ENCODE results near the gene ZNF787.

ZNF787 gene

DNA sequence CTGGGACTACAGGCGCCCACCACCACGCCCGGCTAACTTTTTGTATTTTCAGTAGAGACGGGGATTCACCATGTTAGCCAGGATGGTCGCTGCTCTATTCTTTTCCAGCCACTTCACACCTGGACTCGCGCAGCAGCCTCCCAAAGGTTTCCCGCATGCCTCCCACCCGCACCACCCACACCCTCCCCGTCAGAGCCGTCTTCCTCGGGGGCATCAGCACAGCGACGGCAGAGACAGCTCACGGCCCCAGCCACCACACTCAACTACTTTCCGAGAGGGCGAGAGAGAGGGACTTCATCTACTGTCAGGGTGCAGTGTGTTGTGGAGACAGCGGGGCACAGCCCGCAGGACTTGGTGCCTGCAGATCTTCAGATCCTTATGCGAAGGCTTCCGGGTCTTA, 5.6 kb downstream of the ZNF787 start:
- Histone ChIP-seq H3K27me3 (ENCODE audit: control insufficient read depth in 5 of 5, insufficient read depth in 4 of 5, low read length in 5 of 5) (no peaks in the 10 kb centered on the region), H3K9ac (ENCODE audit: low read length in 5 of 5) (no peak overlapping the region), H3K4me1 (ENCODE audit: control insufficient read depth in 5 of 5, insufficient read depth in 5 of 5, low read length in 5 of 5) (peaks cover 19 to 80% (median 74%) of the 10 kb centered on the region in 5 donors), H3K9me3 (ENCODE audit: control insufficient read depth in 5 of 5, low read length in 5 of 5) (no peaks in the 10 kb centered on the region), H3K36me3 (ENCODE audit: control insufficient read depth in 5 of 5, insufficient read depth in 5 of 5, low read length in 5 of 5) (peaks cover 0 to 9% (median 6%) of the 10 kb centered on the region in 5 donors), H3K4me3 (ENCODE audit: low read depth in 1 of 5, low read length in 5 of 5) (no peak overlapping the region), H3K27ac (ENCODE audit: low read depth, low read length) (no peak overlapping the region)

- H3K9ac ChIP-seq (ENCODE audit: low read length in 5 of 5), result peak overlapping the region in 1 of 5 donors; percentile 62
- H3K4me1 ChIP-seq (ENCODE audit: control insufficient read depth in 5 of 5, insufficient read depth in 5 of 5, low read length in 5 of 5), result peaks cover 17 to 80% (median 77%) of the 10 kb centered on the region in 5 donors
- H3K36me3 ChIP-seq (ENCODE audit: control insufficient read depth in 5 of 5, insufficient read depth in 5 of 5, low read length in 5 of 5), result peaks cover 0 to 9% (median 6%) of the 10 kb centered on the region in 5 donors
- no peaks in the 10 kb centered on the region for H3K27me3 ChIP-seq (ENCODE audit: control insufficient read depth in 5 of 5, insufficient read depth in 4 of 5, low read length in 5 of 5)
- no peak overlapping the region for H3K4me3 ChIP-seq (ENCODE audit: low read depth in 1 of 5, low read length in 5 of 5)
- no peak overlapping the region for H3K27ac ChIP-seq (ENCODE audit: low read depth, low read length)
- H3K9me3 ChIP-seq (ENCODE audit: control insufficient read depth in 5 of 5, low read length in 5 of 5), result no peaks in the 10 kb centered on the region
These were observed 6.4 kb downstream of the ZNF787 start for GRCh38 chr19:56114778-56115110.

GRCh38 chr19:56114051-56114777, 6.9 kb downstream of the ZNF787 start:
- Histone ChIP-seq H3K9ac (ENCODE audit: low read length in 5 of 5) (peak overlapping the region in 1 of 5 donors; percentile 62), H3K27me3 (ENCODE audit: control insufficient read depth in 5 of 5, insufficient read depth in 4 of 5, low read length in 5 of 5) (no peaks in the 10 kb centered on the region), H3K36me3 (ENCODE audit: control insufficient read depth in 5 of 5, insufficient read depth in 5 of 5, low read length in 5 of 5) (peaks cover 0 to 9% (median 6%) of the 10 kb centered on the region in 5 donors), H3K4me1 (ENCODE audit: control insufficient read depth in 5 of 5, insufficient read depth in 5 of 5, low read length in 5 of 5) (peaks cover 15 to 80% (median 76%) of the 10 kb centered on the region in 5 donors), H3K4me3 (ENCODE audit: low read depth in 1 of 5, low read length in 5 of 5) (no peak overlapping the region), H3K9me3 (ENCODE audit: control insufficient read depth in 5 of 5, low read length in 5 of 5) (no peaks in the 10 kb centered on the region), H3K27ac (ENCODE audit: low read depth, low read length) (no peak overlapping the region)

DNA sequence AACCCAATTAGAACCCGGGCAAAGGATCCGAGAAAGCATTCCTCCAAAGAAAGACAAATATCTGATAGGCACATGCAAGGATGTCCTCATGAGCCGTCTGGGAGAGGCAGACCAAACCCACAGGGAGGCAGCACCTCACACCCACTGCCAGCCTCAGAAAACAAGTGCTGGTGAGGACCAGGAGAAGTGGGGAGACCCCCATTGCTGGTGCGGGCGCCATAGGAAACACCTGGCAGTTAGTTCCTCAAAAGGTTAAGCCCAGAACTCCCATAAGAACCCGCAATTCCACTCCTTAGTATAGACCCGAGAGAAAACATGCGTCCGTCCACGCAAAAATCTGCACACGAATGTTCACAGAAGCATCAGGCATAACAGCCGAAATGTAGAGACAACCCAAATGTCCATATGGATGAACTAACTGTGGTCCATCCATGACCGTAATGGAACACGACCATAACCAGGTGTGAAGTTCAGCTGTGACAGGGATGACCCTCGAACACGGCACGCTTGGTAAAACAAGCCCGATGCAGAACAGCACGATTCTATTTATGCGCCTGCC, 7.9 kb downstream of the ZNF787 start:
- Histone ChIP-seq H3K4me1 (ENCODE audit: control insufficient read depth in 5 of 5, insufficient read depth in 5 of 5, low read length in 5 of 5) (peaks cover 13 to 80% (median 76%) of the 10 kb centered on the region in 5 donors), H3K9ac (ENCODE audit: low read length in 5 of 5) (peak overlapping the region in 1 of 5 donors; percentile 30), H3K36me3 (ENCODE audit: control insufficient read depth in 5 of 5, insufficient read depth in 5 of 5, low read length in 5 of 5) (peaks cover 0 to 9% (median 6%) of the 10 kb centered on the region in 5 donors), H3K27me3 (ENCODE audit: control insufficient read depth in 5 of 5, insufficient read depth in 4 of 5, low read length in 5 of 5) (no peaks in the 10 kb centered on the region), H3K9me3 (ENCODE audit: control insufficient read depth in 5 of 5, low read length in 5 of 5) (no peaks in the 10 kb centered on the region), H3K27ac (ENCODE audit: low read depth, low read length) (no peak overlapping the region), H3K4me3 (ENCODE audit: low read depth in 1 of 5, low read length in 5 of 5) (no peak overlapping the region)

- Histone ChIP-seq H3K36me3 (ENCODE audit: control insufficient read depth in 5 of 5, insufficient read depth in 5 of 5, low read length in 5 of 5) (peaks cover 0 to 6% (median 1%) of the 10 kb centered on the region in 5 donors), H3K9me3 (ENCODE audit: control insufficient read depth in 5 of 5, low read length in 5 of 5) (no peaks in the 10 kb centered on the region), H3K27me3 (ENCODE audit: control insufficient read depth in 5 of 5, insufficient read depth in 4 of 5, low read length in 5 of 5) (no peaks in the 10 kb centered on the region), H3K27ac (ENCODE audit: low read depth, low read length) (no peak overlapping the region), H3K4me1 (ENCODE audit: control insufficient read depth in 5 of 5, insufficient read depth in 5 of 5, low read length in 5 of 5) (peaks cover 13 to 80% (median 73%) of the 10 kb centered on the region in 5 donors), H3K9ac (ENCODE audit: low read length in 5 of 5) (peak overlapping the region in 1 of 5 donors; percentile 48), H3K4me3 (ENCODE audit: low read depth in 1 of 5, low read length in 5 of 5) (peak overlapping the region in 1 of 5 donors; percentile 12)
These were observed 8.8 kb downstream of the ZNF787 start for GRCh38 chr19:56112313-56112709.

DNA sequence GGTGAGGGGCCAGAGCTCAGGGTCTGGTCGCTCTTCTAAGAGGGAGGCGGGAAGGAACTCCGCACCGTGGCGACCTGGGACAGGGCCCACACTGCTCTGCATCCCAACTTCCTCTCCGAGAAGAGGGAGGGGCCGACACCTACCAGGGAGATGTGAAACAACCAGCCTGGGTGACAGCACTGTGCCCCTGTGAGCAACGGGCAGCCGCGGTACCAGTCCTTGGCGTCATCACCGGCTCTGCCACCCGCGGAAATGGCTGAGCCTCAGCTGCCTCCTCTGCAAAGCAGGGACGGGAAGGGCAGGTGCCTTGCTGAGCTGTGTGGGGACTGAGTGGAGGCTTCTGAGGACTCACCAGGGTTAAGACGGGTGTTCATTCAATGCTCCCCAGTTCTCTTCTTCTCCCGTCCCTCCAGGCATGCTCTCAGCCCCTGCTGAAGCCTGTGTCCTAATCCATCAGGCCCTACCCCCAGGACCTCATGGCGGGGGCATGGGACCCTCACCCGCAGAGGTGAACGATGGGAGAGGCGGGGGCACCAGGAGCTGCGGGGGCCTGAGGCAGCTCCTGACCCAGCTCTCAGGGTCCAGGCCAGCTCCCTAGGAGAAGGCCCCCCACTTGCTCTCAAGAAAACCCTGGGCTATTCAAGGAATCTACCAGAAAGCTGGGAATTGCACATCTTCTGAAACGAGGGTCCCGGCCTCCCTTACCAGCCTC, 9.3 kb downstream of the ZNF787 start:
- no peaks in the 10 kb centered on the region for H3K9me3 ChIP-seq (ENCODE audit: control insufficient read depth in 5 of 5, low read length in 5 of 5)
- peak overlapping the region in 1 of 5 donors; percentile 48 for H3K9ac ChIP-seq (ENCODE audit: low read length in 5 of 5)

DNA sequence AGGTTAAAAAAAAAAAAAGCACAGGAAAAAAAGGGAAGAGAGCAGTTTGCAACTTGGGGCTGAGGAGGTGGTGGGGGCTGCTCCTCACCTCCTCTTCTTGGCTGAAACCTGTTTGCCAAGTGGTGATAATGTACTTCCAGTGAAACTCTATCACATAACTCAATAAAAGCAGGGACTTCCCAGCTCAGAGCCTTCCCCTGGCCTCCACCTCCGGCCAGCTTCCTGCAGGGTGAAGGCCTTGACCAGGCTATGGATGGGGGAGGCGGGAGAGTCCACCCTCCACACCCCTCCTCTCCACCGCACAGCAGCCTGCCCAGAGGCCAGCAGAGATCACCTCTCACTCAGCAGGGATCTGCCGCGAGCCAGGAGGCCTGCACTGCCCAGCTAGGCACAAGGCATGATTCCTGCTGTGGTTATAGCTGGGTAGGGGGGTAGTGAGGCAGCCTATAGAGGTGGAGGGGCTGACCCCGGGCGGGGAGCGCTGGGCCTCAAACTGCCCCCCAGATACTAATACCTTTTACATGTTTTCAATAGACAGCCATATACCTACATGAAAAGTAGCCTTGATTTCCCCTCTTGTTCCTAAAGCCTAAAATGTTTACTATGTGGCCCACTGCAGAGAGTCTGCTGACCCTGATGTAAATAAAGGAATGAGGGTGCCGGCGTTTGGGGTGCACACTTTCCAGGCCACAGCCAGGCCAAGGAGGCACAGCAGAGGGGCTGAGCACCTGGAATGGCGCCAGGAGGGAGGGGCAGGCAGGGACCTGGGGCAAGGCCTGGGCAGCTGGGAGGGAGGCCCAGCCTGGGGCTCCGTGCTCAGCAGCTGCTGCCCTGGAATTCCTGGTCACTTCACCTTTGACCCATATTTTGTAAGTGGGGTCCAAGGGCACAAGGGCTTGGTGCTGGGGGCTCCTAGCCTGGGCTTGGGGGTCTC, 10.3 kb downstream of the ZNF787 start:
- Histone ChIP-seq H3K4me1 (ENCODE audit: control insufficient read depth in 5 of 5, insufficient read depth in 5 of 5, low read length in 5 of 5) (peaks cover 13 to 89% (median 78%) of the 10 kb centered on the region in 5 donors), H3K9ac (ENCODE audit: low read length in 5 of 5) (peak overlapping the region in 3 of 5 donors; percentile 16 to 48 (median 41))

More for the DNA sequence above, 9.3 kb downstream of the ZNF787 start:
- Histone ChIP-seq H3K27ac (ENCODE audit: low read depth, low read length) (peak overlapping the region; percentile 50), H3K36me3 (ENCODE audit: control insufficient read depth in 5 of 5, insufficient read depth in 5 of 5, low read length in 5 of 5) (peaks cover 0 to 11% (median 3%) of the 10 kb centered on the region in 5 donors), H3K4me3 (ENCODE audit: low read depth in 1 of 5, low read length in 5 of 5) (peak overlapping the region in 1 of 5 donors; percentile 12), H3K27me3 (ENCODE audit: control insufficient read depth in 5 of 5, insufficient read depth in 4 of 5, low read length in 5 of 5) (no peaks in the 10 kb centered on the region), H3K4me1 (ENCODE audit: control insufficient read depth in 5 of 5, insufficient read depth in 5 of 5, low read length in 5 of 5) (peaks cover 13 to 80% (median 74%) of the 10 kb centered on the region in 5 donors)

DNA sequence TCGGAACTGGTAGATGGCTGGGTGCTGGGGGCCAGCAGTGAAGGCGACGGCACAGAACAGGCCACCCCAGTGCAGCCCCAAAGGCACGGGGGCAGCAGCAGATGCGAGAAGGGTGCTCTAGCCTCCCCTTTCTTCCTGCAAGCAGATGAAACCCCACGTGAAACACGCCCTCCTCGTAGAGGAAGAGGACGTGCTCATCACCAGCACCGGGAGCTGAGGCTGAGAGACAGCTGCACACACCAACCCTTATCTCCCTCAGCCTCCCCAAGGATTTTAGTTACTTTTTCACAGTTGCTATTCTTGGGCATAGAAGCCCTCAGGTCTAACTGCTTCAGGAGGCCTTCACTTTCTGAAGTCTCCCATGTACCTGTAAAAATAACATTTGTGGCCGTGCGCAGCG, 11.9 kb downstream of the ZNF787 start:
- Histone ChIP-seq H3K4me3 (ENCODE audit: low read depth in 1 of 5, low read length in 5 of 5) (peak overlapping the region in 3 of 5 donors; percentile 13 to 44 (median 14)), H3K27ac (ENCODE audit: low read depth, low read length) (no peak overlapping the region)

More for the DNA sequence above, 10.3 kb downstream of the ZNF787 start:
- Histone ChIP-seq H3K36me3 (ENCODE audit: control insufficient read depth in 5 of 5, insufficient read depth in 5 of 5, low read length in 5 of 5) (peaks cover 0 to 19% (median 5%) of the 10 kb centered on the region in 5 donors), H3K9me3 (ENCODE audit: control insufficient read depth in 5 of 5, low read length in 5 of 5) (no peaks in the 10 kb centered on the region), H3K4me3 (ENCODE audit: low read depth in 1 of 5, low read length in 5 of 5) (peak overlapping the region in 2 of 5 donors; percentile 12 to 13), H3K27ac (ENCODE audit: low read depth, low read length) (peak overlapping the region; percentile 50), H3K27me3 (ENCODE audit: control insufficient read depth in 5 of 5, insufficient read depth in 4 of 5, low read length in 5 of 5) (no peaks in the 10 kb centered on the region)

DNA sequence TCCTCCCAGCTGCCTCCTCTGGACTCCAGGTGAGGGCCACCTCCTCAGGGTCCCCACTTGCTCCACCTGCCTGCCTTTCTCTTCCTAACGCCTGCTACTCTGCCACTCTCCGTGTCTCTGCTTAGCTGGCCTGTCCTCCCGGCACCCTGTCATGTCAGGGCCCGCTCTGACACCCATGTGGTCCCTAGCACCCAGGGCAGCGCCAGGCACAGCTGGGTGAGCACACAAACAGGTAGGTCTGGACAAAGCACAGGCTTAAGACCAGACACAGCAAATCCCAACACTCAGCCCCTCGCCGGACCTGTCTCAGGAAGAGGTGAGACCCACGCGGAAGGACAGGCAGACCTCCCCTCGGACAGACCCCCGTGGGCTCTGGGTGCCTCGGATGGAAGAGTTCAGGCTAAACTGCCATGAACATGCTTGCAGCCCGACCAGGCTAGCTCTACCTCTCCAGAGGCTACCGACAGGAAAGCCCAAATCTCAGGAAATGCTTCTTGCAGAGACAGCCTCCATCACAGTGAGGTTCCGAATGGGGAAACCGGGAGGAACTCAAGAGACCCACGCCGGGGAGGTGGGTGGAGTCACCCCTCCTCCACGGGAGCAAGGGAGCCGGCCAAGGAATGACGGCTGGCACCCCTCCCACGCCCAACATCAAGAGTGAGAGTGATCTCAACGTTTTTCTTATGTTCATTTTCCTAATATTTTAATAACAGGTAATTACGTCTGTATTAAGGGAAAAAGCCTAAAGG, 12.5 kb downstream of the ZNF787 start:
- H3K9ac ChIP-seq (ENCODE audit: low read length in 5 of 5), result peak overlapping the region in 3 of 5 donors; percentile 4 to 54 (median 28)
- H3K9me3 ChIP-seq (ENCODE audit: control insufficient read depth in 5 of 5, low read length in 5 of 5), result no peaks in the 10 kb centered on the region
- peak overlapping the region in 4 of 5 donors; percentile 14 to 44 (median 37) for H3K4me3 ChIP-seq (ENCODE audit: low read depth in 1 of 5, low read length in 5 of 5)
- peaks cover 0 to 13% (median 3%) of the 10 kb centered on the region in 5 donors for H3K36me3 ChIP-seq (ENCODE audit: control insufficient read depth in 5 of 5, insufficient read depth in 5 of 5, low read length in 5 of 5)
- H3K27me3 ChIP-seq (ENCODE audit: control insufficient read depth in 5 of 5, insufficient read depth in 4 of 5, low read length in 5 of 5), result no peaks in the 10 kb centered on the region
- peaks cover 13 to 88% (median 78%) of the 10 kb centered on the region in 5 donors for H3K4me1 ChIP-seq (ENCODE audit: control insufficient read depth in 5 of 5, insufficient read depth in 5 of 5, low read length in 5 of 5)
- H3K27ac ChIP-seq (ENCODE audit: low read depth, low read length), result no peak overlapping the region

More for the DNA sequence above, 11.9 kb downstream of the ZNF787 start:
- Histone ChIP-seq H3K9ac (ENCODE audit: low read length in 5 of 5) (peak overlapping the region in 1 of 5 donors; percentile 28), H3K9me3 (ENCODE audit: control insufficient read depth in 5 of 5, low read length in 5 of 5) (no peaks in the 10 kb centered on the region), H3K27me3 (ENCODE audit: control insufficient read depth in 5 of 5, insufficient read depth in 4 of 5, low read length in 5 of 5) (no peaks in the 10 kb centered on the region), H3K36me3 (ENCODE audit: control insufficient read depth in 5 of 5, insufficient read depth in 5 of 5, low read length in 5 of 5) (peaks cover 0 to 13% (median 3%) of the 10 kb centered on the region in 5 donors), H3K4me1 (ENCODE audit: control insufficient read depth in 5 of 5, insufficient read depth in 5 of 5, low read length in 5 of 5) (peaks cover 13 to 94% (median 78%) of the 10 kb centered on the region in 5 donors)

Measured in subcutaneous abdominal adipose tissue (tissue), 5 donors.